Neural progenitor cell (in vitro differentiated cells): ENCODE results near the gene PDILT.

ENCODE experiments used
- CTCF ChIP-seq: fragments of 200-600 bp; sonication (generic); IDR thresholded peaks from 2 replicates; pipeline ENCODE4 v1.5.1; 2017; ENCODE audit warnings: antibody characterized with exemption, mild to moderate bottlenecking
- EZH2 ChIP-seq: fragments of 200-600 bp; sonication (generic); IDR thresholded peaks from 2 replicates; pipeline ENCODE4 v1.6.1; 2017; ENCODE audit warnings: antibody characterized with exemption, mild to moderate bottlenecking, moderate library complexity

GRCh38 chr16:20380782-20381181 lies 23.8 kb downstream of the PDILT start:
- TF ChIP-seq CTCF: no peak
- no peak for TF ChIP-seq EZH2
